ENCODE data around the gene CDC42. TPM values are rescaled to one million over a fixed set of nuclear protein-coding genes. Genes with fewer than 3 reads are reported as not detected.
A peak's percentile ranks its signal among the peaks of the same experiment; 100 is the strongest.

CDC42 gene
- total RNA-seq, 1 experiment from 2014 or later, result 223 TPM

DNA sequence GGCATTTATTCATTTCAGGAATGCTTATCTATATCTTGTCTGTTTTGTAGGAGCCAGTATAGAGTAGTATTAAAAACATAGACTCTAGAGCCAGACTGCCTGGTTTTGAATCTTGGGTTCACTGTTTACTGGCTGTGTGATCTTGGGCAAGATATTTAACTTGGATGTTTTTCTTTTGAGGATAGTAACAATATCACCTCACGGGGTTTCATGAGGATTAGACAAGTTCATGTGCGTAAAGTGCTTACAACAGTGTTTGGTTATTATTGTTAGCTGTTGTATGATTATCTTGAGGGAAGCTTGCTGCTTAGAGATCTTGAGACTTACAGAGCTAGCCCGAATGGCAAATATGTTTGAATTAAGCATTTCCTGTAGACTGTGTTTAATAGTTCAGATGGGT, 50.2 kb downstream of the CDC42 start:
- H3K9me3 ChIP-seq (ENCODE audit: low read length), result no peaks in the 10 kb centered on the region
- no peak overlapping the region for H3K4me2 ChIP-seq (ENCODE audit: low read depth, low read length, poor library complexity, severe bottlenecking)
- no peak overlapping the region for H3K4me3 ChIP-seq (ENCODE audit: low read length)
- no peak overlapping the region for H3K27ac ChIP-seq (ENCODE audit: low read length)
- H4K20me1 ChIP-seq (ENCODE audit: insufficient read depth, low read depth, low read length), result peaks cover 13% of the 10 kb centered on the region
- no peak for DNase-seq
- peaks cover 22% of the 10 kb centered on the region; the same call in 1 of the 2 replicates for H3K36me3 ChIP-seq (ENCODE audit: insufficient read depth, low read length)
- no peaks in the 10 kb centered on the region for H3K4me1 ChIP-seq (ENCODE audit: low read length)
- H2AFZ ChIP-seq (ENCODE audit: low read length), result no peak overlapping the region
- H3K27me3 ChIP-seq (ENCODE audit: low read length), result no peaks in the 10 kb centered on the region
- peaks cover 34% of the 10 kb centered on the region for H3K79me2 ChIP-seq (ENCODE audit: low read length)
- H3K9ac ChIP-seq (ENCODE audit: low read length), result no peak overlapping the region
- H3K9me2 ChIP-seq (replicated peaks; ENCODE audit: insufficient read depth, low read length), result no peaks in the 10 kb centered on the region

DNA sequence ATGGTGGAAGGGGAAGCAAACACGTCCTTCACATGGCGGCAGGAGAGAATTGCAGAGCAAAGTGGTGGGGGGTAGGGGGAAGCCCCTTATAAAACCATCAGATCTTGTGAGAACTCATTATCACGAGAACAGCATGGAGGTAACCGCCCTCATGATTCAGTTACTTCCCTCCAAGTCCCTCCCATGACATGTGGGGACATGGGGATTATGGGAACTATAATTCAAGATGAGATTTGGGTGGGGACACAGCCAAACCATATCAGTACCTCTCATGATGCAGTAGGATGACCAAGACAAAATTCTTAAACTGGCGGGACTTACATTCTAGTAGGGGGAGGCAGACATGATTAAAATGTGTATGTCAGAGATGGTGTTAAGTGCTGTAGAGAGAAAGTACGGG, 51.6 kb downstream of the CDC42 start:
- Histone ChIP-seq H3K9me3 (ENCODE audit: low read length) (no peaks in the 10 kb centered on the region), H3K4me2 (ENCODE audit: low read depth, low read length, poor library complexity, severe bottlenecking) (no peak overlapping the region), H3K36me3 (ENCODE audit: insufficient read depth, low read length) (peaks cover 12% of the 10 kb centered on the region; the same call in 1 of the 2 replicates), H3K79me2 (ENCODE audit: low read length) (peaks cover 29% of the 10 kb centered on the region), H3K9ac (ENCODE audit: low read length) (no peak overlapping the region), H2AFZ (ENCODE audit: low read length) (no peak overlapping the region), H4K20me1 (ENCODE audit: insufficient read depth, low read depth, low read length) (peaks cover 13% of the 10 kb centered on the region), H3K27ac (ENCODE audit: low read length) (no peak overlapping the region), H3K4me1 (ENCODE audit: low read length) (no peaks in the 10 kb centered on the region), H3K27me3 (ENCODE audit: low read length) (no peaks in the 10 kb centered on the region), H3K4me3 (ENCODE audit: low read length) (no peak overlapping the region), H3K9me2 (replicated peaks; ENCODE audit: insufficient read depth, low read length) (no peaks in the 10 kb centered on the region)
- no peak for DNase-seq

DNA sequence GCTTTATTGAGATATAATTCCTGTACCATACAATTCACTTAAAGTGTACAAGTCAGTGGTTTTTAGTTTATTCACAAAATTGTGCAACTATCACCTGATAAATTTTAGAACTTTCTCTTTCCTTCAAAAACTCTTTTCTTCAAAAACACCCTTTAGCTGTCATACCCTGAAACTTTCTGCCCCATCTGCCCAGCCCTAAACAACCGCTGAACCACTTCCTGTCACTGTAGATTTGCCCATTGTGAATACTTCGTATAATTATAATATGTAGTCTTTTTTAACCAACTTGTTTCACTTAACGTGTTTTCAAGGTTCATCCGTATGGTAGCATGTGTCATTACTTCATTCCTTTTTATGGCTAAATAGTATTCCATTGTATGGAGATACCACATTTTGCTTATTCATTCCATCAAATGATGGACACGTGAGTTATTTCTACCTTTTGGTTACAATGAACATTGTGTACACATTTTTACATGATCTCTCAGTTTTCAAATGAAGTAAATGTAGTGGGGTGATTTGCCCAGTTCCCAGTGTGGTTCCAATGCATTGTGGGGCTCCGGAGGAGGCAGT, 52.4 kb downstream of the CDC42 start:
- H3K27me3 ChIP-seq (ENCODE audit: low read length), result no peaks in the 10 kb centered on the region
- H3K9me3 ChIP-seq (ENCODE audit: low read length), result no peaks in the 10 kb centered on the region
- no peak for DNase-seq
- no peaks in the 10 kb centered on the region for H3K9me2 ChIP-seq (replicated peaks; ENCODE audit: insufficient read depth, low read length)
- no peak overlapping the region for H3K9ac ChIP-seq (ENCODE audit: low read length)
- H3K27ac ChIP-seq (ENCODE audit: low read length), result no peak overlapping the region
- no peaks in the 10 kb centered on the region for H3K4me1 ChIP-seq (ENCODE audit: low read length)
- H3K4me2 ChIP-seq (ENCODE audit: low read depth, low read length, poor library complexity, severe bottlenecking), result no peak overlapping the region
- H3K36me3 ChIP-seq (ENCODE audit: insufficient read depth, low read length), result peaks cover 12% of the 10 kb centered on the region; the same call in 1 of the 2 replicates
- H4K20me1 ChIP-seq (ENCODE audit: insufficient read depth, low read depth, low read length), result peaks cover 13% of the 10 kb centered on the region
- H3K79me2 ChIP-seq (ENCODE audit: low read length), result peaks cover 29% of the 10 kb centered on the region
- no peak overlapping the region for H2AFZ ChIP-seq (ENCODE audit: low read length)
- H3K4me3 ChIP-seq (ENCODE audit: low read length), result no peak overlapping the region

DNA sequence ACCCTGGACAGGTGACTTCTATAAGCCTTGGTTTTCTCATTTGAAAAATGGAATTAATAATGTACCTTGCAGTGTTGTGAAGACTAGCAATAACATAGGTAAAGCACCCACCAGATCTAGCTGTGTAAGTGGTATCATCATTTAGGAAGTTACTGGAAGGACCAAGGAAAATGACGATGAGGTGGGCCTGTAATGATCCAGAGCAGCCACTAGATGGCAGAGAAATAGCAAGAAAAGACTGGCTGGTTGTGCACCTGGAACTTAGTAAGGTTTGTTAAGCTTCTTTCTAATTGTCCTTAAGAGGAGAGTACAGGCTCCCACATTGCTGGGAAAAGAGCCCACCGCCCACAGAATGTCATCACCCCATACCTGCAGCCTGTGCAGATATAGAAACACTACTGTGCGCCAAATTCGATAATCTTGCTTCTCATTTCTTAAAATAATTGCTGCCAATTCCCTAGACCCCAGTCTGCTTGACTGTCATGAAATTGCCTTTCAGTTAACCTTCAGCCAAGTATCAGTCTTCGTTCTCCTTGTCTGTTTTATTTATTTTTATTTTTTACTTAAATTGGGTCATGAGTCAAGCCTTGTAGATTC, 53.2 kb downstream of the CDC42 start:
- H3K27me3 ChIP-seq (ENCODE audit: low read length), result no peaks in the 10 kb centered on the region
- no peaks in the 10 kb centered on the region for H3K9me2 ChIP-seq (replicated peaks; ENCODE audit: insufficient read depth, low read length)
- no peak overlapping the region for H3K4me2 ChIP-seq (ENCODE audit: low read depth, low read length, poor library complexity, severe bottlenecking)
- no peak overlapping the region for H3K4me3 ChIP-seq (ENCODE audit: low read length)
- peaks cover 26% of the 10 kb centered on the region for H3K79me2 ChIP-seq (ENCODE audit: low read length)
- no peaks in the 10 kb centered on the region for H3K4me1 ChIP-seq (ENCODE audit: low read length)
- H3K36me3 ChIP-seq (ENCODE audit: insufficient read depth, low read length), result peaks cover 12% of the 10 kb centered on the region; the same call in 1 of the 2 replicates
- no peak overlapping the region for H3K9ac ChIP-seq (ENCODE audit: low read length)
- H3K27ac ChIP-seq (ENCODE audit: low read length), result no peak overlapping the region
- no peaks in the 10 kb centered on the region for H3K9me3 ChIP-seq (ENCODE audit: low read length)
- no peak overlapping the region for H2AFZ ChIP-seq (ENCODE audit: low read length)
- H4K20me1 ChIP-seq (ENCODE audit: insufficient read depth, low read depth, low read length), result peaks cover 13% of the 10 kb centered on the region
- peak; percentile 81 for DNase-seq

DNA sequence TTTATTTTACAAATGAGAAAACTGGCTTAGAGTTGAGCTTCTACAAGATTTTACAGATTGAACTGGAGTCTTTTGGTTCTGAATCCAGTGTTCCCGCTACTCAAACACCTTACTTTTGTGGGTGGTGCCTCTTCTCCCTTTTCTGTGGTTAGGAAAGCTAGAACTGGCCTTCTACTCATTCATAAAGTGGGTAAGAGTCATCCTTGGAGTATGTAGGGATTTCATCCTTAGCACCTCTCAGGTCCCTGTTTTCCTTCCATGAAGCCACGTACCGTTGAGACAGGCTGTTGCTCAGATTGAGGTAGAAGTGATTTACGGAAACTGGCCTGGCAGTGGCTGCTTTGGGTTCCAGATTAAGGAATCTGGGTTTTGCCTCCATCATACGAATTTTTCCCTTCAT, 54.6 kb downstream of the CDC42 start:
- Histone ChIP-seq H3K4me3 (ENCODE audit: low read length) (no peak overlapping the region), H3K36me3 (ENCODE audit: insufficient read depth, low read length) (peaks cover 12% of the 10 kb centered on the region; the same call in 1 of the 2 replicates), H3K9me2 (replicated peaks; ENCODE audit: insufficient read depth, low read length) (no peaks in the 10 kb centered on the region), H3K4me1 (ENCODE audit: low read length) (no peaks in the 10 kb centered on the region), H3K79me2 (ENCODE audit: low read length) (peaks cover 26% of the 10 kb centered on the region), H3K27ac (ENCODE audit: low read length) (no peak overlapping the region), H3K4me2 (ENCODE audit: low read depth, low read length, poor library complexity, severe bottlenecking) (no peak overlapping the region), H2AFZ (ENCODE audit: low read length) (no peak overlapping the region), H4K20me1 (ENCODE audit: insufficient read depth, low read depth, low read length) (peaks cover 16% of the 10 kb centered on the region), H3K9me3 (ENCODE audit: low read length) (no peaks in the 10 kb centered on the region), H3K9ac (ENCODE audit: low read length) (no peak overlapping the region), H3K27me3 (ENCODE audit: low read length) (no peaks in the 10 kb centered on the region)
- DNase-seq, result no peak

DNA sequence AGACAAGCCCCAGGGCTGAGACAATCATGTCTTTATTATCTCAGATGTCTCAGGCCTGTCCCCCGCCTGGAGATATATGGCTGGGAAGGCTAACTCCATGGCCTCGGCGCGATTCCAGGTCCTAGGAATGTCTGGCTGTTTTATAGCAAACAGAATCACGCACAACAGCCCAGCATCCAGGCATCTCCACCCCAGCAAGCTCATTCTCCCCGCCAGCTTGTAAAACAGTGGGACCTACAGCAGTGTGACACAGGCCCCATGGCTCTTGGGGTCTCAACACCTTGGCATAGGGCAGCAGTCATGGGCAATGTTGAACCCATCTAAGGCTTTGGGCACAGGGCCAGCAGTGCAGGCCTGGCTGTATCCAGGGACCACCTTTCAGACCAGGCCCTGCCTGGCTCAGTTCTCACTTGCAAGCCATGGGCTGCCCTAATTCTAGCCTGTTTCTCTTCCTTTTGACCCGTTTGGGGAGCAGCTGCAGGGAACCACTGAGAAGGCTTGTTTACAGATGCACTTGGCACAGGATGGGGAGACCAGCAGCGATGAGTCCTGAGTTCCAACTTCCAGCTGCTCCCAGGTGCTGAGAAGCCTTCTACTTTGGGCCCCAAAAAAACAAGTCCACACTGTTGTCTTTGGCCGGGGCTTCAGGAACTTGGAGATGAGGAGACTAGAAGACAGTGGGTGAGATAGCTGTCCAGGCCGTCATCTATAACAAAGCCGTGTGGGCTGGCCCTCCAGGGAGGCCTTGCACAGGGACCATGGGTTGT, 56.0 kb downstream of the CDC42 start:
- Histone ChIP-seq H3K9me2 (replicated peaks; ENCODE audit: insufficient read depth, low read length) (no peaks in the 10 kb centered on the region), H3K4me3 (ENCODE audit: low read length) (no peak overlapping the region), H3K9me3 (ENCODE audit: low read length) (no peaks in the 10 kb centered on the region), H3K36me3 (ENCODE audit: insufficient read depth, low read length) (peaks cover 12% of the 10 kb centered on the region; the same call in 1 of the 2 replicates), H3K4me1 (ENCODE audit: low read length) (no peaks in the 10 kb centered on the region), H3K27ac (ENCODE audit: low read length) (no peak overlapping the region), H2AFZ (ENCODE audit: low read length) (no peak overlapping the region), H3K4me2 (ENCODE audit: low read depth, low read length, poor library complexity, severe bottlenecking) (no peak overlapping the region), H3K9ac (ENCODE audit: low read length) (no peak overlapping the region), H3K27me3 (ENCODE audit: low read length) (no peaks in the 10 kb centered on the region), H3K79me2 (ENCODE audit: low read length) (peaks cover 26% of the 10 kb centered on the region), H4K20me1 (ENCODE audit: insufficient read depth, low read depth, low read length) (peaks cover 16% of the 10 kb centered on the region)
- no peak for DNase-seq

DNA sequence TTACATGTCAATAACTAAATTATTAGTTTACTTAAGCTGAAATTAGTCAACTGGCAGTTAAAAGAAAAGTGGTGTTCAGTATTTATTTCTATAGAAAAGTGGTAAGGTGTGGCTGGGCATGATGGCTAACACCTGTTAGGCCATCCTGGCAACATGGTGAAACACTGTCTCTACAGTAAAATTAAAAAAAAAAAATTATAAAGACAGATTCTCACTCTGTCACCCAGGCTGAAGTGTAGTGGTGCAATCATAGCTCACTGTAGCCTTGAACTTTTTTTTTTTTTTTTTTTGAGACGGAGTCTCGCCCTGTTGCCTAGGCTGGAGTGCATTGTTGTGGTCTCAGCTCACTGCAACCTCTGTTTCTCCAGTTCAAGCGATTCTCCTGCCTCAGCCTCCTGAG, 57.5 kb downstream of the CDC42 start:
- no peak overlapping the region for H3K27ac ChIP-seq (ENCODE audit: low read length)
- no peak overlapping the region for H3K4me2 ChIP-seq (ENCODE audit: low read depth, low read length, poor library complexity, severe bottlenecking)
- H3K4me1 ChIP-seq (ENCODE audit: low read length), result no peaks in the 10 kb centered on the region
- H4K20me1 ChIP-seq (ENCODE audit: insufficient read depth, low read depth, low read length), result peaks cover 17% of the 10 kb centered on the region
- H2AFZ ChIP-seq (ENCODE audit: low read length), result no peak overlapping the region
- H3K36me3 ChIP-seq (ENCODE audit: insufficient read depth, low read length), result peaks cover 12% of the 10 kb centered on the region; the same call in 1 of the 2 replicates
- no peak for DNase-seq
- no peak overlapping the region for H3K4me3 ChIP-seq (ENCODE audit: low read length)
- H3K9me3 ChIP-seq (ENCODE audit: low read length), result no peaks in the 10 kb centered on the region
- H3K27me3 ChIP-seq (ENCODE audit: low read length), result no peaks in the 10 kb centered on the region
- no peaks in the 10 kb centered on the region for H3K9me2 ChIP-seq (replicated peaks; ENCODE audit: insufficient read depth, low read length)
- H3K79me2 ChIP-seq (ENCODE audit: low read length), result peaks cover 23% of the 10 kb centered on the region
- H3K9ac ChIP-seq (ENCODE audit: low read length), result no peak overlapping the region

DNA sequence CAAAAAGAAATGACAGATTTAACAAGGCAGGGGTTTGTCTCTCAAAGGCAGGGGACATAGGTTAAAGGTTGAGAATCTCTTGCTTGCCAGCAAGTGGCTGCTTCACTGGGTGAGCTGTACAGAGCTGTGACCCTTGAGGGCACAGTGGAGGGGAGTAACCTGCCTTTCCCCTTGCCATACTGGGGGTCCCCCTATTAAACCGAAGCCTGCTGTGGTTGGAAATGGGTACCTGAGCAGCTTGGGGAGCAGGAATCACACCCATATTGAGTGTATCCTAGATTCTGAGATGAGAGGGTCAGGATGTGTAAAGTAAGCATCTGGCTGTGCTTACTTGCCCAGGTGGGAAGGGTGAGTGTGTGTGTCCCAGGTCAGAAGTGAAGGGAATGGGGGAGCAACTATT, 58.6 kb downstream of the CDC42 start:
- Histone ChIP-seq H3K36me3 (ENCODE audit: insufficient read depth, low read length) (peaks cover 7% of the 10 kb centered on the region; the same call in 1 of the 2 replicates), H3K27me3 (ENCODE audit: low read length) (no peaks in the 10 kb centered on the region), H3K9me2 (replicated peaks; ENCODE audit: insufficient read depth, low read length) (no peaks in the 10 kb centered on the region), H3K4me2 (ENCODE audit: low read depth, low read length, poor library complexity, severe bottlenecking) (no peak overlapping the region), H2AFZ (ENCODE audit: low read length) (no peak overlapping the region), H3K27ac (ENCODE audit: low read length) (no peak overlapping the region), H3K4me3 (ENCODE audit: low read length) (no peak overlapping the region), H3K9me3 (ENCODE audit: low read length) (no peaks in the 10 kb centered on the region), H3K9ac (ENCODE audit: low read length) (no peak overlapping the region), H4K20me1 (ENCODE audit: insufficient read depth, low read depth, low read length) (peaks cover 11% of the 10 kb centered on the region; the same call in 1 of the 2 replicates), H3K4me1 (ENCODE audit: low read length) (no peaks in the 10 kb centered on the region), H3K79me2 (ENCODE audit: low read length) (peaks cover 12% of the 10 kb centered on the region)
- no peak for DNase-seq

All from Karpas-422 (cell line).